Stimulated activated CD4-positive, alpha-beta T cell treated with anti-CD3 and anti-CD28 coated beads, Interleukin-1b, Interleukin-23, amount 100 ng/mL, for 4 hours (primary cell): Measurements from ENCODE around the gene RNF8.
"Not testable (repeated sequence)": the region's sequence is repeated elsewhere in the genome, so short reads cannot be mapped to it uniquely, and the experiment has no call there.

Experiments
- DNase-seq, 2 donors: peaks; one replicate each; pipeline ENCODE4 v3.0.0-alpha.2; 2020; ENCODE audit warnings: low read depth in 2 of 2

Gene RNF8

DNA sequence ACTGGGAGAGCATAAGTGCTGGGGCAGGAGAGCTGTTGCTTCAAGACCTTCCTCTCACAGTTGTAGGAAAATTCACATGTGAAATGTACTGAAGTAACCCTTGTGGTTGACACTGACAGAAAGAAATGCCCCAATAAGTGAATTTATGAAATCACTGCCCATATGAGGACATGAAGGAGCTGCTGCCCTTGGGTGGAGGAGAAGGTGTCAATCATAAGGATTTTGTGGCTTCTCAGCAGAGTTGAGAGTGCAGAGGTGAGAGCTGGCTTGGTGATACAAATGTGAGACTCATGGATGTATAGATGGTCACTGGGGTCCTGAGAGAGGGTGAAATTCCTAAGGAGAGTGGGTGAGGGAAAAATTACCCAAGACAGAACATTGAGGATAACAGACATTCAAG lies 45.3 kb downstream of the RNF8 start:
- DNase-seq, result no peak

GRCh38 chr6:37399795-37400490 lies 46.2 kb downstream of the RNF8 start:
- no peak for DNase-seq

DNA sequence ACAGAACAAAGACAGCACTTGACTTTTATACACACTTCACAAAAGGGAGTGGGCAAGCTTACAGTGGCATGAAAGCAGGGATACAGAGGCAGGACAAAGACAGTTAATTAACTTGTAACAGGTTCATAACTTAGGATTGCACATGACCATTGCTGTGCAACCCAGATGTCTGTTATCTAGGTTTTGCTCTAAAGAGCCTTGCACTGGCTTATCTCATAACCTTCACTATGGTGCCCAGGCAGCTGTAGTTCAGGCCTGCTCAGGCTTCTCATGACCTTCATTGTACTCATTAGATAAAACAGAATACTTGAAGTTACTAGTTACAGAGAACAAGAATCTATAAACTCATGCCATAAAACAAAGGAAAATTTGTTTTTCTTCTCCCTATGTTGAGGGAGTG lies 47.9 kb downstream of the RNF8 start:
- DNase-seq, result not testable (repeated sequence)

GRCh38 chr6:37406726-37407341 lies 53.1 kb downstream of the RNF8 start:
- no peak for DNase-seq

GRCh38 chr6:37407948-37408347 lies 54.2 kb downstream of the RNF8 start:
- no peak for DNase-seq

- DNase-seq, result no peak
Observed at GRCh38 chr6:37409501-37409900, 55.7 kb downstream of the RNF8 start.

- DNase-seq, result no peak
Observed at GRCh38 chr6:37417393-37417792, 63.6 kb downstream of the RNF8 start.

DNA sequence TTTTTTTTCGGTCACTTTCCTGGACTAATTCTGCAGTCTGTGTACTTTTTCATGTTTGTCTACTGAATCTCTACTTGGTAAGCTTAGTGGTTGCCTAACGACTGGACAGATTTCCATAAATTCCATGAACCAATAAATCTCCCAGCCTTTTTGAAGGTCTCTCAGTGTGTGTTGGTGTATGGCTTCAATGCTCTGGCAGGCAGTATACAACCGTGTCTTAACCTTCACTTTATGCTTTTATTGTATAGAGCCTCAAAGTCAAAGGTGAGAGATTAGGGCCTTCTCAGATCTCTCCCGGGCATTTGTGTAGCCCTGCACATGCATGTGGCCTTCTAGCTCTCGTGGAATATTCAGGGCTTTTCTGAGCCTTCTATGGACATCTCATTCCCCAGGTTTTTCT lies 64.9 kb downstream of the RNF8 start:
- no peak for DNase-seq

DNA sequence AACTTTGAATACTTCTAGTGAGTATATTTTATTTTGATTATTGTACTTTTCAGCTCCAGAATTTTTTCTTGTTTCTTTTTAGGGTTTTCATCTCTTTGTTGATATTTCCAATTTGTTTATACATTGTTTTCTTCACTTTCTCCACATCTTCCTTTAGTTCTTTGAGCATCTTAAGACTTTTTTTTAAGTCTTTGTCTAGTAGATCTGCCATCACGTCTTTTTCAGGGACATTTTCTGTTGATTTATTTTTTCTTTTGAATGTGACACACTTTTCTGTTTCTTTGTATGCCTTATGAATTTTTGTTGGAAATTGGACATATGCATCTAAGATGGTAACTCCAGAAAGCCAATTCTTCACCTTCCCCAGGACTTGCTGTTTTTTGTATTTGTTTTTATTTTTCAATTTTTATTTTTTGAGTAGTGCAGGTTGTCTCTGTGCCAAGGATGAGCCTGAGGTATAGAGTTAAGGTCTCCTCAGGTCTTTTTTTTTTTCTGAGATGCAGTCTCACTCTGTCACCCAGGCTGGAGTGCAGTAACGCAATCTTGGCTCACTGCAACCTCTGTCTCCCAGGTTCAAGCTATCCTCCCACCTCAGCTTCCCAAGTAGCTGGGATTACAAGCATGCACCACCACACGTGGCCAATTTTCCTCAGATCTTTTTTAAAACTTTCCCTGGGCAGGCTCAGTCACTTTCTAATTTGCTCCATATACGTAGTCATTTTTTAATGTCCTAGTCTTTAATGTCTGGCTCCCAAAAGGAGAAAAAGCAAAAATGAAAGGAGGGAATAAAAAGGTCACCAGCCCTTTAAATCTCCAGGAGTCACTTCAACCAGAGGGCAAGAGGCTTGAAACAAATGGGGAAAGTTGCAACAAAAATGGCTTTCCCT lies 72.5 kb downstream of the RNF8 start:
- no peak for DNase-seq

GRCh38 chr6:37426945-37427510 lies 73.2 kb downstream of the RNF8 start:
- no peak for DNase-seq

DNA sequence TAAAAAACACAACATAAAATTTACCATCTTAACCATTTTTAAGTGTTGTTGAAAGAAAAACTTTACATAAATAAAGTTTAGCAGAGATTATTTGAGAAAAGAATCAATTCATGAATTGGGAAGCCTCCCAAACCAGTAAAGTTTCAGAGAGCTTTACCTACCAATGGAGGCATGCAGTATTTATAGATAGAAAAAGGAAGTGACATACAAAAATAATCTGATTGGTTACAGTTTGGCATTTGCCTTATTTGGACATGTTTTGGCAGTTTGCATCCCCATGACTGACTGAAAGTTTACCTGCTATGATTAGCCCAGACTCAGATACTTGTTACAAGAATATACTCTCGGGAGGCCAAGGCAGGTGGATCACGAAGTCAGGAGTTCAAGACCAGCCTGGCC lies 75.6 kb downstream of the RNF8 start:
- DNase-seq, result no peak

DNA sequence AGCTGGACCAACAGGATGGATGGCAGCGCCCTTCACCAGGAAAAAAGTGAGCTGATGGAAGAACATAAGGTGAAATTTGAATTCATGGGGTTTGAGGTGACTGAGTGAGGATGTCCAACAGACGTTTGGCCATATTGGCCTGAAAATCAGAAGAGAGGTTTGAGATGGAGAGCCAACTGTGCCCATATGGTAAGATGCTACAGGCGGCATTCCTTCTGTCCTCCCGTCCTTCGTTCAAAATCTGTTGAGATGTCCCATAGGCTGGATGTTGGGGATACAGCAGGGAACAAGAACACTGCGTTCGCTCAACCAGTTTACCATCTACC lies 78.8 kb downstream of the RNF8 start:
- no peak for DNase-seq

DNA sequence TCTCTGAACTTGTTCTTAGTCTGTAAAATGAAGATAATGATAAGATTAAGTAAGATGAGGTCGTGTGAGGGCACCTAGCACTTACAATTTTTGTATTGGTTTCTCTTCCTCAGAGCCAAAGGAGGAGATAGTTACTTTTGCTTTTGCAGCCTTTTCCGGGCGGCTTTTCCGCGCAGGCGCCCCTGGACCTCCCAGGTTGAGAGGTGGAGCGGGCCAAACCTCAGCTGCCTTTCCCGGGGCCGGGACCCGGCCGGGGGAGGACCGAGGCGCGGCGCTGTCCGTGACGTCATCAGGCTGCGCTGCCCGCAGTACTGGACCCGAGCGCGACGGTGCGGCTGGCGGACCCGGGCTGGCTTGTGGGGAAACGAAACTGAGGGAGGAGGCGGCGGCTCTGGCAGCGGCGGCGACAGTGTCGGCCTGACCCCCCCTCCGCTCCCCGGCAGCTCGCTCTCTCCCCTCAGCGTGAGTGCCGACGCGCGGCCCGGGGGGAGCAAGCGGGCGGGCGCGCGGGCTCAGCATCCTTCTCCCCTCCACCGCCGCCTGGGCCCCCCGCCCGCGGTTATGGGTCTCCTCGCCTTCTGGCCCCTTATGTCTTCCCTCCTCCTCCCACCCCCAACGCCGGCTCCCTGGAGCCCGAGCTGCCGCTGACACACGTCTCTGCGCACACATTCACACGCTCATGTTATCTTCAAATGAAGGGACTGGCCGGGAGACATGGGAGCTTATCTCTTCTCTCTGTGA lies 79.3 kb downstream of the RNF8 start, which contains the start of gene CMTR1:
Gene CMTR1 (plus strand): TSS at position 306 of the 741 bp plus-strand sequence. CDS start 2,409 bp downstream, outside the sequence.
- peak; percentile 93 to 95 for DNase-seq

- peak; percentile 30 for DNase-seq
Observed at GRCh38 chr6:37433657-37434271, 80.0 kb downstream of the RNF8 start.

DNA sequence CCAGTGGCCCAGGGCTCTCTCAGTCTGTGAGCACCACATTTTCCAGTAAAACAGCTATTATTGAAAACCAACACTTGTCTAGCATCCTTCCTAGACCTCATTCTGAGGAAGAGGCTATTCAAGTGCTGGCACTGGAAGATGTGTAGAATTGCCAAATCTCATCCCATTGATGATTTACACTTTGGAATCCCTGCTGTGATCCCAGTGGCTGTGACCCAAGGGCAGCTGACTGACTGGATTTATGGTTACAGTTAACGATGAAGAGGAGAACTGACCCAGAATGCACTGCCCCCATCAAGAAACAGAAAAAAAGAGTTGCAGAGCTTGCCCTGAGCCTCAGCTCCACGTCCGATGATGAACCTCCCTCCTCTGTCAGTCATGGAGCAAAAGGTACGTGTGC lies 81.6 kb downstream of the RNF8 start:
- no peak for DNase-seq

GRCh38 chr6:37435816-37436215 lies 82.0 kb downstream of the RNF8 start:
- no peak for DNase-seq

DNA sequence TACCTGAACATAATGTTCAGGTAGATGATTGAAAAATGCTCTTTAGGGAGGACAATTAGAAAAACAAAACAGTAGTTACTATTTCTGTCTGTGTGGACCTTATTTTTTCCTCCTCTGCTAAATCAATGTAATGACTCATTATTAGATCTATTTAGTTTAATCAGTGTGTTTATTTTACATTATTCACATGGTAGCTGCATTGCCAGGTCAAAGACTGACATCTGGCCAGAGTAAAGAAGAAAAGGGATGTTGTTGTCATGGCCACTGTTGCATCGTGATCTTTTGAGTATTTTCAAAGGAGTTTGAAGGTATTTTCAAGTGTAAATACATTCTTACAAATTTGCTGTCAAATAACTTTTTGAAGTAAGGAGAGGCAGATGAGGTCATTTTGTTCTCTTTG lies 85.1 kb downstream of the RNF8 start:
- no peak for DNase-seq

DNA sequence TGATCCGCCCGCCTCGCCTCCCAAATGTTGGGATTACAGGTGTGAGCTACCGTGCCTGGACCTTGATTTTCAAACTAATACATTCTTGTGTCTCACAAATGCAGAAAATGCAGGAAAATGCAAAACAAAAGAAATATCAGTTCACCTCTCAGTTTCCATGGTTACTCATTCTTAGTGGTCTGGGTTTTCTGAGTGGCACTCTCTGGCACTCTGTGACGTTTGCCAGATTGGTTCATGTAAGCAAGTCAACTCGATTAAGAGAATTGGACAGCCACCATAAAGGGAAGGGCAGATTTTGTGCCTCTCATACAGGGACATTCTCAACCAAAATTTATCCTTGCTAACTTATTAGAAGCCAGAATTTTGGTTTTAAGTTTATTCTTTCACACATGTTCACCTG lies 87.9 kb downstream of the RNF8 start:
- DNase-seq, result no peak

DNA sequence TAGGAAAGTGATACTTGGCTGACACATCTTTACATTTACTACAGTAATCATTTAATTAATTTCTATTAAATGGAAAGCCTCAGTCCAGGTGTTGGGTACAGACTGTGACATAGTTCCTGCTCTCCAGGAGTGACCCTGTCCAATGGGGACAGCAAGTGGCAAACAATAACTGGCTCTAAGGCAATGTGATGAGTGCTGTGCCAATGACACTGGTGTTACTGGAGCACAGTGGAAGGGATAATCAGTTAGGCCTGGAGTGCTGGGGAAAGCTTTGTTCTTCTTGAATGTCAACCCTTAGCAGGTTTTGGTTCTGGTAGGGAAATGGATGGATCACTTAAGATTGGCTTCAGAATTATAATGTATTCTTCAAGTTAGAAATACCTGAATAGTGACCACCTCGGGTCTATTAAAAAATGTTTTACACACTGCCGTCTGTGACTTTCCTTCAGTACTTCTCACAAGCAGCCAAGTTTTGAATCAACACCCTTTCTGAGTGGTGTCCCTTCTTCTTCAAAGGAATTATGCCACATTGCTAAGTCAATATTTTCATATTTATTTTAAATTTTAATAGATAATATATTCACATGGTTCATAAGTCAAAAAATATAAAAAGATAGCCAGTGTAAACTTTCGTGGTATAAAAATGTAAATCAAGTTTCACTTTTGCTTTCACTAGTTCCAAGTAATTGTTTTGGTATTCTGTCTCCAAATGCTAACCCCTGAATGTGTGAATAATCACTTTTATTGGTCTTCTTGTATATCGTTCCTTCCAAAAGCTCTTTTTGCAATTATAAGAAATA lies 88.8 kb downstream of the RNF8 start:
- no peak for DNase-seq

GRCh38 chr6:37443216-37443542 lies 89.4 kb downstream of the RNF8 start:
- DNase-seq, result not testable (repeated sequence)
